ENCODE results near the gene CEP192.
"Not testable (repeated sequence)": the region's sequence is repeated elsewhere in the genome, so short reads cannot be mapped to it uniquely, and the experiment has no call there.

CEP192 gene, protein sequence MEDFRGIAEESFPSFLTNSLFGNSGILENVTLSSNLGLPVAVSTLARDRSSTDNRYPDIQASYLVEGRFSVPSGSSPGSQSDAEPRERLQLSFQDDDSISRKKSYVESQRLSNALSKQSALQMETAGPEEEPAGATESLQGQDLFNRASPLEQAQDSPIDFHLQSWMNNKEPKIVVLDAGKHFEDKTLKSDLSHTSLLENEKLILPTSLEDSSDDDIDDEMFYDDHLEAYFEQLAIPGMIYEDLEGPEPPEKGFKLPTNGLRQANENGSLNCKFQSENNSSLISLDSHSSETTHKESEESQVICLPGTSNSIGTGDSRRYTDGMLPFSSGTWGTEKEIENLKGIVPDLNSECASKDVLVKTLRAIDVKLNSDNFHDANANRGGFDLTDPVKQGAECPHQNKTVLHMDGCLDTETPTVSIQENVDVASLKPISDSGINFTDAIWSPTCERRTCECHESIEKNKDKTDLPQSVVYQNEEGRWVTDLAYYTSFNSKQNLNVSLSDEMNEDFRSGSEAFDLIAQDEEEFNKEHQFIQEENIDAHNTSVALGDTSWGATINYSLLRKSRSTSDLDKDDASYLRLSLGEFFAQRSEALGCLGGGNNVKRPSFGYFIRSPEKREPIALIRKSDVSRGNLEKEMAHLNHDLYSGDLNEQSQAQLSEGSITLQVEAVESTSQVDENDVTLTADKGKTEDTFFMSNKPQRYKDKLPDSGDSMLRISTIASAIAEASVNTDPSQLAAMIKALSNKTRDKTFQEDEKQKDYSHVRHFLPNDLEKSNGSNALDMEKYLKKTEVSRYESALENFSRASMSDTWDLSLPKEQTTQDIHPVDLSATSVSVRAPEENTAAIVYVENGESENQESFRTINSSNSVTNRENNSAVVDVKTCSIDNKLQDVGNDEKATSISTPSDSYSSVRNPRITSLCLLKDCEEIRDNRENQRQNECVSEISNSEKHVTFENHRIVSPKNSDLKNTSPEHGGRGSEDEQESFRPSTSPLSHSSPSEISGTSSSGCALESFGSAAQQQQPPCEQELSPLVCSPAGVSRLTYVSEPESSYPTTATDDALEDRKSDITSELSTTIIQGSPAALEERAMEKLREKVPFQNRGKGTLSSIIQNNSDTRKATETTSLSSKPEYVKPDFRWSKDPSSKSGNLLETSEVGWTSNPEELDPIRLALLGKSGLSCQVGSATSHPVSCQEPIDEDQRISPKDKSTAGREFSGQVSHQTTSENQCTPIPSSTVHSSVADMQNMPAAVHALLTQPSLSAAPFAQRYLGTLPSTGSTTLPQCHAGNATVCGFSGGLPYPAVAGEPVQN (N-terminal part only)
- total RNA-seq, result 162 to 181 reads per million in 2 donors

DNA sequence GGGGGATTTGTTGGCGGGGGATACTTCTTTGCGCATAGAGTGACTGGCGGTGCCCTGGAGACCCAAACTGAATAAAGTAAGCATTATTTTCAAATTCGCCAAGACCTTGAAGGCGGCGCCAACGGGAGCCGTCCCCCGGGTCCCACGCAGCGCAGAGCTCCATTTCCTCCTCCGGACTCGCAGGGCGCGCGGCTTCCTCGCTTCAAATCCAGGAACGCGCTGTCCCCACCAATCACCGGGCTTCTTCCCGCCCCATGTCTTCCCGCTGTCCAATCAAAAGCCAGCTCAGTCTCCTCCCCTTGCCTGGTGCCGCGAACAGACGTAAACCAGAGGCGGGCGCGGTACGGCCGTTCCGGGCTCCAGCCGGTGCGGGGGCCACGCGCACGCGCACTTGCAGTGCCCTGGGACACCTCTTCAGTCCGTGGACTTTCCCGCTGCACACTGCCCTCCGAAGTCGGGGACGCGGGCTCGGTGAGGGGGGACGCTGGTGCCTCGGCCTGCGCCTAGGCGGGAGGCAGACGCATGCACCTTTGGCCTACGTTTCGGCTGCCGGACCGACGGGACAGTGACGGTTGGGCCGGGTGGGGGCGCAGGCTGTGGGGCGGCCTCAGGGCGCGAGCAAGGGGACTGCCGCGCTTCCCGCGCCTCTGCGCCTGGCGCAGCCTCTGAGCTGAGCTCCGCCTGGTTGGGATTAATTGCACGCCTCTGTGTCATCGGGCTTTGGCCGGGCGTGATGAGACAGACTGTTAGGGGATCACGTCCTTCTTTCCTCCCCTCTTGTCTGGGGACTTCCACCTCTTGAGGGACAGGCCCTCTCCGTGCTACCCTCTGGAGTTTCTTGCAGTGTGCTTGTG is at the start of gene CEP192:
Gene CEP192, plus strand, starts transcription at position 396 of the 854 bp plus-strand sequence. CDS start 8,063 bp downstream, outside the sequence.
- peak; percentile 93 for DNase-seq

DNA sequence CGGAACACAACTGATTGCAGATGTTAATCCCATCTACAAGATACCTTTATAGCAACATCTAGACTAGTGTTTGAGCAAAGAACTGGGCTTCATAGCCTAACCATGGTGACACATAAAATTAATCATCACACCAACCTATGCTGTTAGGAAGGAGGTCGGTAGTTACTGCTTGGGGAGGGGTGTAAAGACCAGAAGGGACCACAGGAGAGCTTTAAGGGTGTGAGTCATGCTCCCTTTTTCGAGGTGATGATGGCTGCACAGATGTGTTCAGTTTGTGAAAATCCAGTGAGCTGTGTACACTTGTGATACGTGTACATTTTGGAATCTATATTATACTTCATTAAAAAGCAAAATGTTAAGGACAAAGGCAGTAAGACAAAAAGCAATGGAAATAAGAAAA is 47.9 kb upstream of the CEP192 start:
- DNase-seq, result no peak

DNA sequence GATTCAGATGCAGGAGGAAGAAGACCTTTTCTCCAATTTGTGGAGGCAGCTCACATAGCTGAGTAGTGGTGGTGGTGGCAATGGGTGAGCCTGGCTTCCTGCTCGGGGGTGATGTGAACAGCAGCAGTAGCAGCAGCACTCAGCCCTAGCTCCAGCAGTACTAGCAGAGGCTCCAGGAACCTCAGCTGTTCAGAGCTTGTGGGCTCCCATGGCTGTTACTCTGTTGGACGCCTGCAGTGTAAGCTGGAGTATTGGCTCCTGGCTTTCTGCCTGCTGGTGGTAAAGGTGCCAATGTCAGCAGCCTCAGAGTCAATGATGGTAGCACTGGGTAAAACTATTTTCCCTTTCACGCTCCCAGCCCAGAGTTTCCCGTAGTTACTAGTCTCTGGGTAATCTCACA is 46.5 kb upstream of the CEP192 start:
- no peak for DNase-seq

DNA sequence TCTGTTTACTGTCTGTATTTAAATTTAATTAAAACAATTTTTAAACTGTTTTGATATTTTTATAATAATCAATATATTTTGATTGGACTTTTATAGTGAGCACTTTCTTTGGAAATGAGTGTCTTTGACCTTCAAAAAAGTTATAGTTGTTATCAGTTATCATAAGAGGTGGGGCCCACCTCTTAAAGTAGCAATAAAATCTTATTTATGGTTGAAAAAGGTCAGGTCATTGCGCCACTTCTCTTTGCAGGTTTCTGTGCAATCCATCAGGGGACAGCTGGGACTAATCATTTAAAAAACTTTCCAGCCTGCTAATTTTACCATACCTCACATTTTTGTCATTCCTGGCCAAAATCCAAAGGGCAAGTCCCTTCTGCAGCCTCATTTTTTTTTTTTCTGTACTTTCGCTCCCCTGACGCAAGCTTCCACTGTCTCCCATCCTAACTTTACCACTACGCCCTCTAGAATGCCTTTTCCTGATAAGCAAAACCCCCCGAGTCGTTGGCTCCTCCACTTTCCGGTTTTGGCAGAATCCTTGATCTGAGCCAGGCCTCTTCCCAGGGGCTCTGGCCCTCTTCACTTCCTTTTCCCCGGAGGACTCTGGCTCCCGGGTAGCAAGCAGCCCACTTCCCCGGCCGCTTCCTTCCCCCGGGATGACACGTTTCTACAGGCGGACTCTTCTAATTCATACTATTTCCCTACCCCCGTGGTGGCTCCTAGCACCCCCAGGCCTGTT is 44.4 kb upstream of the CEP192 start:
- no peak for DNase-seq

DNA sequence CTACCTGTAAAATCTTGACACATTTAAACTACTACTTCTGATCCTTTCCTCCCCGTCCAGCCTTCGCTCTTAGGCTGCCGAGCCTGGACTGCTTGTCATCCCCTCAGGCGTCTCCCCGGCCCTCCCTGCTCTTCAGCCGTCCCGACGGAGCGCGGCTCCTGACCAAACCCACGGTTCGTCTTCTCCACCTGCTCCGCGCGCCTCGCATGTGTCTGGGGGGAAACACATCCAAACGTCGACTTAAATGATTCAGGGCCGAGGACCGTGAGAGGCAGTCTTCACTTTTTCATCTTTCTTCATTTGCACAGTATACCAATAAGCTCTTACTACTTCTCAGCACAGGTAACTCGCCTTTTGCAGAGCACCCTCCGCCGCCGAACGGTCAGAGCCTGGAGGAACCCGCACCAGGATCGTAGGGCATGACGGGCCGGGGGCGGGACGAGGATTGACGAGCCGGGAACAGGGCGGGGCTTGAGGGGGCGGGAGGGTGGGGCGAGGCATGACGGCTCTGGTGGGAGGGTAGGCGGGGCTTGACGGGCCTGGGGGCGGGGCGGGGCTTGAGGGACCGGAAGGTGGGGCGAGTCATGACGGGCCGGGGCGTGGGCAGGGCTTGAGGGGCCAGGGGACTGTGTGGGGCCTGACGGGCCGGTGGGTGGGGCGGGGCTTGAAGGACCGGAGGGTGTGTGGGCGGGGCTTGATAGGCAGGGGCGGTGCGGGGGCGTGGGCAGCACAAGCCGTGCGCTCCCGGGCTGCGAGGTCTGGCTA is 43.7 kb upstream of the CEP192 start, which contains the start of gene SEH1L:
Gene SEH1L, plus strand, starts transcription at position 727 of the 765 bp plus-strand sequence. CDS start 111 bp downstream, outside the sequence.
- peak; percentile 98 for DNase-seq

DNA sequence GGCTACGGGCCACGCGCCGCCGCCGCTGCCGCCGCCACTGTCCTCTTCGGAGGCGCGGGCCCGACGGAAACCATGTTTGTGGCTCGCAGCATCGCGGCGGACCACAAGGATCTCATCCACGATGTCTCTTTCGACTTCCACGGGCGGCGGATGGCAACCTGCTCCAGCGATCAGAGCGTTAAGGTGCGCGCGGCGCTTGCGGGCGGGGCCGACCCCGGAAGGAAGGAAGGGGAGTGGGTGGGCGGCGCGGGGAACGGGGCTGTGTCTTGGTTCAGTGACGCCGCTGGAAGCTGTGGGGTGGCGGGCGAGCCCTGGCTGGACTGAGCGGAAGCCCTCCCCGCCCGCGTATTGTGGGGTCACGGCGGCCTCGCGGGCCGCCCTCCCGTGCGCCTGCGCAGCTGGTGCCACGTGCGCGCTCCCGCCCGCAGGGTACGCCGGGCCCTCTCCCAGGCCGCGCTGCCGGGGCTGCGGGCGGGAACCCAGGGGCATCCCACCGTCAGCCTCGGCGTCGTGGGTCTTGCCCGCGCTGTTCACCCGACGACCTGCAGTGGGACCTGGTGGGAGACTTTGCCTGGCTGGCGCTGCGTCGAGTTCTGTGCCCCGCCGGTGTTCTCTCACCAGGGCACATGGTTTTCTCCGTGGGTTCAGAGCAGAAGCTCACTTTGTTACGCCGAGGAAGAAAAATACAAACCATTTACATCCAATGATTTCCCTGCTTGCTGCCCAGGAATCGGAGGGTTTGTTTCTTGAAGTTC is 42.9 kb upstream of the CEP192 start:
- DNase-seq, result peak; percentile 99

DNA sequence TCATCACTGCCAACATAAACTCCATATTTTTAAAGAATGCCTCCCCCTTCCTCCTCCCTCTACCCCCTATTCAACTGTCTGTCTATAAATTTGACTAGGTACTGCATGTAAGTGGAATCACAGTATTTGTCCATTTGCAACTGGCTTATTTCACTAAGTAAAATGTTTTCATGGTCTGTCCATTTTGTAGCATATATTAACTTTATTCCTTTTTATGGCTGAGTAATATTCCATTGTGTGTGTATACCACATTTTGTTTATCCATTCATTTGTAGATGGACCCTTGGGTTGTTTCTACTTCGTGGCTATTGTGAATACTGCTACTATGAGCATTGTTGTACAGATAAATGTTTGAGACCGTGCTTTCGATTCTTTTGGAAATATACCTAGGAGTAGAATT is 32.7 kb upstream of the CEP192 start:
- no peak for DNase-seq

DNA sequence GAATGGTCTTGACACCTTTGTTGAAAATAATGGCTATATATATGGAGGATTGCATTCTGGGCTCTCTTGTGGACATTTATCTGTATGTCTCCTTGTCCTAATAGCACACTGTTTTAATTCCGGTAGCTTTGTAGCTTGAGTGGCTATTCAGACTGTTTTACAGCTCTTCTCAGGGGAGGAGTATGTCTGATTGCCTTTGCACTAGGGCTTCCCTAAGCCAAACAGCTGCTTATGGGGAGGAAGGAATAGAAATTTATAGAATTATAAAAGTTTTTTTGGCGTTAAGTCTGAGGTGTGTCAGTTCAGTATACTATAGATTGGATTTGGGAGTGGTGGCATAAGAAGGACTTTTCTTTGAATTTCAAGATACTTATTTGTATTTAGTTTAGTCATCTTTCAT is 30.8 kb upstream of the CEP192 start:
- DNase-seq, result no peak

DNA sequence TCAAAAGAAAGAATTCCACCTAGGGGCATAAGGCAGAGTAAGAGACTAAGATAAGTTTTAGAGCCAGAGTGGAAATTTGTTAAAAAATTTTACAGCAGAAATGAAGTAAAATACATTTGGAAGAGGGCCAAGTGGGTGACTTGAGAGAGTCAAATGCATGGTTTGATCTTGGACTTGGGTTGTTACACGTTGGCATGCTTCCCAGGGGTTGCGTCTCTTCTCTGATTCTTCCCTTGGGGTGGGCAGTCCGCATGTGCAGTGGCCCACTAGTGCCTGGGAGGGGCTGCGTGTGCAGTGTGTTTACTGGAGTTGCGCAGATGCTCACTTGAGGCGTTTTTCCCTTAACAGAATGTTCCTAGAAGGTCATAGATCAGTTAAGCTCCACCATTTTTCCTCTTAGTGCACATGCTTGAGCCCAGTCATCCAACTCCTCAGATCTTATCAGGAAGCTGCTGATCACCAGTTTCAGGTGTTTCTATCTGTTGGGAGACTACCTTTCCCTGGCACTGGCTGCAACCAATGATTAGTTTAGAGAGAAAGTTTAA is 30.2 kb upstream of the CEP192 start:
- DNase-seq, result no peak

DNA sequence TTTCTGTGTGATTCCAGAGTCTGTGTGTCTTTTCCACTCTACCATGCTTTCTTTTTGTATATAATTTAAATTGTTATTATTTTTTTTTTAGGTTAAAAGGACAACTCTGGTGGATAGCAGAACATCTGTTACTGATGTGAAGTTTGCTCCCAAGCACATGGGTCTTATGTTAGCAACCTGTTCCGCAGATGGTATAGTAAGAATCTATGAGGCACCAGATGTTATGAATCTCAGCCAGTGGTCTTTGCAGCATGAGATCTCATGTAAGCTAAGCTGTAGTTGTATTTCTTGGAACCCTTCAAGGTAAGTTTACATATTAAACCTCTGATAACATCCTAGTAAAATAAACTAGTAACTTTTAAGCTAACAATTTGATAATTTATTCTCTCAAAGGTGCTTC is 28.1 kb upstream of the CEP192 start:
- no peak for DNase-seq

DNA sequence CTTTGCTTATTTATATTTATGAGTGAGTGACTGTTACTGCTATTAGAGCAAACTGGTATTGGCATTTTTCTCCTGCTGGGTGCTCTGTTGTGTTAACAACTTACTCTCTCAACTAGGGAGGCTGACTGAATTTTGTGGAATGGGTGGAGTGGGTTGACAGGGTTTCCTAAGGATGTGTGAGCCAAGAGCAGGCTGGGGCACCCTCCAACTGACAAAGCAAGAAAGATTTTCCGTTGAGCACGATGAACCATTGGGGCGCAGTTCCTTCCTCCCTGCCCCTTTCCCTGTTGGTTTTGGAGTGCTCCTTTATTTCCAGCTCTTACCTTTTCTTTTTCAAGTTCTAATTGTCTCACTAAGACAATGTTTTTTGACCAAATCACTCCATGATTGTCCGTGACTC is 23.0 kb upstream of the CEP192 start:
- no peak for DNase-seq

DNA sequence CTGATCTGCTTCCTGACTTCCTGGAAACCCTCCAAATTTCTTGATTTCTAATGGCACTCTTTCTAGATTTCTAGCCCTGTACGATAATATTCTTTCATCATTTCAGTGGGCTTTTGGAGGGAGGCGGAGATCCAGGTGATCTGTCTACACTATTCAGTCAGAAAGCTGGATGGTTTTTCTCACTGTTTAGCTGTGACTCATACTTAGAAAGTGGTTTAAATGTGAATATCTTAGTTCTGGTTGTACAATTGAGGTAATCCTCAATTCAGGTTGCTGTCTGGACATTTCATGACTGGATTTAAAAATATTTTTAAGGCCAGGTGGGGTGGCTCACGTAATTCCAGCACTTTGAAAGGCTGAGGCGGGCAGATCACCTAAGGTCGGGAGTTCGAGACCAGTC is 22.5 kb upstream of the CEP192 start:
- DNase-seq, result no peak

DNA sequence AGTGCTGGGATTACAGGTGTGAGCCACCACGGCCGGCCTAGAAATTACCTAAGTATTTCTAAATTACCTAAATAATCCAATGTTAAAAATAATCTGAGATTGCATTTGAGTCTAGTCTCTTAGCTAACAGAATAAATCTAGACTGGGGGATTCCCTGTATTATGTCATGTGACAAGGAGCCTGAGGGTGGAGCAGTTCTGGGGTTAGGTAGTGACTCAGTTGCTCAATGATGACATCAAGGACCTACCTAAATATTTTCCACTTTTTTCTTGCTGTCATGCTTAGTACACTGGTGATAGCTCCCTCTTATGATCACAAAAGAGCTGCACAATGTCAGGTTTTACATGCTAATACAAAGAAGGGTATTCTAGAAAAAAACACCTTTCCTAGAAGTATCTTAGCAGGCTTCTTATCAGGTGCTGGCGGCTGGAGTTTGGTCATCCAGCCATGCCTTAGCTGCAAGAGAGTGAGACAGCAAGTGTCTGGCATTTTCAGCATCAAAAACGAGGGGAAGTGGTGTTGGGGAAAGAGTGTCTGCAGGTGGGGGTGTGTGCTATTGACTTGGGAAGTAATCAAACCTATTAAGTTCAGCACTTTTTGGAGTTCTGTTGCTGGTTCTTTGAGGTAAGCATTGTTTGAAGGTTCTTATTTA is 17.5 kb upstream of the CEP192 start:
- no peak for DNase-seq

DNA sequence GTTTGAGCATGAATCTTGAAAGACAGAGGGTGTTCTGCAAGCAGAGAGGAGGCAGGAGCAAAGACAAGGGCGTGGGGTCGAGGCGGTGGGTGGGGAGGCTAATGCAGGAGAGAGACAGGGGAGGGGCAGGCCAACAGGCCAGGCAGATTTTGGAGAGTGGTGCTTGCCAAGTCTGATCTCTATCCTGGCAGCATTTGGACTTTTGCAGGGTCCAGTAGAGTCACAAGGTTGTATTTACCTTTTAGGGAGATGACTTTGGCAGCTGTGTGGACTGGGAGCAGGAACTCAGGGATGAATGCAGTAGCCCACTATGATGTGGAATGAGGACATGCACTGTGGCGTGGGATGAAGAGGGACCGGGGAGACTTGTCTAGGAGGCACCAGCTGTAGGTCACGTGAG is 15.7 kb upstream of the CEP192 start:
- DNase-seq, result no peak

DNA sequence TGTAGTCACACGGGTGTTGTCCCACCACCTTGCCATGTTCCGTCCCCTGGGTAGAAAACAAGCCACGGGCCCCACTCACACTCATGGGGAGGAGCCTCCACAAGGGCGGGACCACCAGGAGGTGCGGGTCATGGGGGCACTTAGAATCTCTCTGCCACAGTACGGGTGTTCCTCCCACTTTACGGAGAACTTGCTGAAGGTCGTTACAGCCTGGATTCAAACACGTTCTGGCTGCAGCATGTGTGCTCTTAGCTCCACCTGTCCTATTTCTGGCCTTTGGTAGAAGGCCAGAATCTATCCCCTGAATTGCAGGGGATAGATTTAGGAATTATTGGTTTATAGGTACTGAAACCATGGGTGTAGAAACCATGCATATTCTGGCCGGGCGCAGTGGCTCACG is 14.9 kb upstream of the CEP192 start:
- no peak for DNase-seq

DNA sequence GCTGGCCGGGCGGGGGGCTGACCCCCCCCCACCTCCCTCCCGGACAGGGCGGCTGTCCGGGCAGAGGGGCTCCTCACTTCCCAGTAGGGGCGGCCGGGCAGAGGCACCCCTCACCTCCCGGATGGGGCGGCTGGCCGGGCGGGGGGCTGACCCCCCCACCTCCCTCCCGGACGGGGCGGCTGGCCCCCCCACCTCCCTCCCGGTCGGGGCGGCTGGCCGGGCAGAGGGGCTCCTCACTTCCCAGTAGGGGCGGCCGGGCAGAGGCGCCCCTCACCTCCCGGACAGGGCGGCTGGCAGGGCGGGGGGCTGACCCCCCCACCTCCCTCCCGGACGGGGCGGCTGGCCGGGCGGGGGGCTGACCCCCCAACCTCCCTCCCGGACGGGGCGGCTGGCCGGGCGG is 11.1 kb upstream of the CEP192 start:
- DNase-seq, result not testable (repeated sequence)

DNA sequence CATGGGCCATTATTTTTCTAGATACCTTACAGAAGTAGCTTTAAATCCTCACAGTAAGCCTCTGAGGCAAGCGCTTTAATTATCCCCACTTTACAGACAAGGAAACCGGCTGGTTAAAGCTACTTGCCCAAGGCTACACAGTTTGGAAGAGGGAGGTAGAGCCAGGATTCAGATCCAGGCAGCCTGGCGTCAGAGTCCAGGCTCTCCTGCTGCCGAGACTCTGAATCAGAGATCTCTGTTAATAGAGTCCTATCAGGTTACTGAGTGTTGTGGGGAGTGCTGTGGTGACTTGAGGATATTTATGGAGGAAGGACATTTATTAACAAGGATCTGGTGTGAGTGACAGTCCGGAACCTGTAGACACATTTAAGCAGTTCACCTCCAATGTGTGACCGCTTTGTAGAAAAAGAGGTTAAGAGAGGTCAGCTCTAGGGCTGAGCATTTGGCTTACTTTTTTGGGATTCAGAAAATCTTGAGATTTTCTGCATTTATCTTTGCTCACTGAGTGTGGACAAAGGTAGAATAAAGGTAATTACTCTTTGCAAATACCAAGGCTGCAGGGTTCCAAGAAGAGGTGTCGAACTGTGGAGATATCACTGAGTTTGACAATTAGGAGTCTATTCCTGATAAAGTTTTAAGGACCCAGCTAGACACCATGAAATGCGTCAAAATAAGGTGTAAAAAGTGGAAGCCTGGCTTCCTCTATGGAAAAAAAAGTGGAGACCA is 1.6 kb upstream of the CEP192 start:
- DNase-seq, result no peak

DNA sequence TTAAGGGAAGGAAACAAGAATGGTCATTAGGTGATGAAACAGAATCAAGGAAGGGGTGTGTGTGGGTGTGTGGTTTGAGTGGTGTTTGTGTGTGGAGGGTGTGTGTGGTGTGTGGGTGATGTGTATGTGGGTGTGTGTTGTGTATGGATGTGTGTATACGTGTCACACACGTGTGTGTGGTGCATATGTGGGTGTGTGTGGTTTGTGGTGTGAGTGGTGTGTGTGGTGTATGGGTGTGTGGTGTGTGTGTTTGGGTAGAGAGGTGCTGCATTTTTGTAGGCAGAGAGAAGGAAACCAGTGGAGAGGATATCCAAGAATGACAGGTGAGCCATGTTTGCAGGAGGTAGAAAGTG is 1.1 kb upstream of the CEP192 start:
- DNase-seq, result no peak
